CD4-positive, alpha-beta T cell treated with Interleukin-21 for 1 hour (primary cell): ENCODE results near the gene ICAM2.

ENCODE experiments used
- DNase-seq: peaks from one replicate; pipeline ENCODE4 v3.0.0-alpha.2; 2020

ICAM2 gene

GRCh38 chr17:63973930-63974593 lies 46.4 kb downstream of the ICAM2 start:
- no peak for DNase-seq

DNA sequence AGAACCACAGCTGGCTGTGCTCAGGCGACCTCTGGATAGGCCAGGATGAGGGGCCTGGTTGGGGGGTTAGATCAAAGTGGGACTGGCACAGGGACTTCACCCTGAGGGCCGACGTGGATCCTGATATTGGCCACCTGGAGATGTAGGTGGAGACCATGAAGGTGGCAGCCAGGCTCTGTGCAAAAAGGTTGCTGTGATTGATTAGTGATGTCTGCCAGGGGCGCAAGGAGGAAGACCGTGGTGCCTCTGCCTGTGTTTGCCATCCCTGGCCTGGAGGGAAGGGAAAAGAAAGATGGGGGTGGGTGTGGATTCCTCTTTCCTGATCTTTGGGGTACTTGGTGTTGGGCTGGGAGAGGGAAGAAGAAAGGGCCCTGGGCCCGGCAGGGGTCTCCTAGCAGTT lies 47.2 kb downstream of the ICAM2 start:
- DNase-seq: no peak

GRCh38 chr17:63972796-63973195 lies 47.6 kb downstream of the ICAM2 start, which contains the start of gene SCN4A:
Gene SCN4A (minus strand): TSS chr17:63972918. CDS start chr17:63972841, 77 bp downstream.
- no peak for DNase-seq

GRCh38 chr17:63969278-63969677 lies 51.2 kb downstream of the ICAM2 start:
- DNase-seq: no peak

DNA sequence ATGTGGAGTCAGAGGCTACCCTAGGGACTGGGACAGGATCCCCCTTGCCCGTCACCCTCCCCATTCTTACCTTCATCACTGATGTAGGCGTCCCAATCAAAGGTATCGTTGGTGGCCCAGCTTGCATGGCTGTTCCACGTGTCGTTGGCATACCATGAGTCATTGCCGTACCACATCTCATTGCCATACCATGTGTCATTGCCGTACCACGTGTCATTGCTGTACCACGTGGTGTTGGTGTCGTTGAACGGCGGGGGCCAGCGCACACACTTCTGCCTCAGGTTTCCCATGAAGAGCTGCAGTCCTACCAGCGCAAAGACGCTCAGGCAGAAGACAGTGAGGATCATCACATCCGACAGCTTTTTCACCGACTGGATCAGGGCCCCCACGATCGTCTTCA lies 52.5 kb downstream of the ICAM2 start:
- no peak for DNase-seq

DNA sequence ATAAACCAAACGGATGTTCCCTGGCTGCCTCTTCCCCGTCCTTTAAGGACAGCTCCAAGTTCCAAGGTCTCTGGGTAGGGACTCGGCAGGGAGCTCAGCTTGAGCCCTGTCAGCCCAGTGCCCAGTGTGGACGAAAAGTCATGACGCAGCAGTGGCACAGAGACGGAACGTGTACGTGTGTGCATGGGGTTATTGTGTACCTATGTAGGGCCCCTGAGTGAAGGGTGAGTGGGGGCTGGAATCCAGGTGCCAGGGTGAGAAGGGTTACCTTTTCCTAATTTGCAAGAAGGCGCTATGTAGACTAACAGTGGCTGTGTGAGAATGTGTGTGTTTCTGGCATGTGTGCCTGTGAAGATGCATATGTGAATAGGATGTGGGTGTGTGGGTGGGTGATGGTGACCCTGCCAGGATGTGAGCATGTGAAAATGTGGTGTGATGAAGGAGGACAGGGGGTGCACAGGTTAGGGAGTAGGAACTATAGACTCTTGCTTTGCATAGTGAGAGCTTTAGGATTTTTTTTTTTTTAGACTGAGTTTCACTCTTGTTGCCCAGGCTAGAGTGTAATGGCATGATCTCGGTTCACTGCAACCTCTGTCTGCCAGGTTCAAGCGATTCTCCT lies 53.7 kb downstream of the ICAM2 start:
- peak; percentile 36 for DNase-seq

DNA sequence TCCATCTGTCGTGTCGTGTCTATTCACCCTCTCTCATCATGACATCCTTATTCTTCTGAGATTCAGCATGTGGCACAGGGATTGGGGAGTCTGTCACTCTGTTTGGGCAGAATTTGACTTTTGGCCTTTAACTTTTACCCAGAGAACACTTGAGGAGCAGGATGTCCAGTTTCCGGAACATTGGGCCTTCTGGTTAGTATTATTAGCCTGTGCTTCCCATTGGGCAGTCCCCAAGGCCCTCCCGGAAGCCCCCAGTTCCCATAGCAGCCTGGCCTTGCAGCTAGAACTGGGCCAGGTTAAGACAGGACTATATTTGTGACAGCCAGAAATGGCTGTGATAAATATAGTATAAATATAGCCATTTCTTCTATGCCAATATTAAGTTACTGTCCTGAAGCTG lies 57.3 kb downstream of the ICAM2 start:
- DNase-seq: no peak

DNA sequence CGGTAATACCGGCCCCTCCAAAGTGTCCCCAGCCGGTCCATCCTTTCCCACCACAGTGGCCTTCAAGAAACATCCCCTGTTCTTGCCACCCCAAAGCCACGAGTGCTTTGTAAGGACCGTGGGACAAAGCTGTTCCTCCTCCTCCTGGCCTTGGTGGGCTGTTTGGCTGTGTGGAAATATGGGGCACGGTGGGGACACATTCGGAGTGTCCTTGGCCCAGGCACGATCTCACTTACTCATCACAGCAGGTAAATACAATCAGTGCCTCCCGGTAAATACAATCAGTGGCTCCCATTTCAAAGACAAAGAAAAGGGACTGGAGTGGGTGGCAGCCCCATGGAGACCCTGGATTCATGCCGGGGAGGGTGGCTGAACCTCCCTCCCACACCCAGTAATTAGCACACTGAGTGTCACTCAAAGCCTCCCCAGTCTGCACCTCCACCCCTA lies 58.1 kb downstream of the ICAM2 start:
- no peak for DNase-seq

GRCh38 chr17:63961355-63962212 lies 58.8 kb downstream of the ICAM2 start:
- peak; percentile 49 for DNase-seq

GRCh38 chr17:63960430-63960829 lies 60.0 kb downstream of the ICAM2 start:
- DNase-seq: no peak

- DNase-seq: no peak
Measured at GRCh38 chr17:63960006-63960405, 60.4 kb downstream of the ICAM2 start.

DNA sequence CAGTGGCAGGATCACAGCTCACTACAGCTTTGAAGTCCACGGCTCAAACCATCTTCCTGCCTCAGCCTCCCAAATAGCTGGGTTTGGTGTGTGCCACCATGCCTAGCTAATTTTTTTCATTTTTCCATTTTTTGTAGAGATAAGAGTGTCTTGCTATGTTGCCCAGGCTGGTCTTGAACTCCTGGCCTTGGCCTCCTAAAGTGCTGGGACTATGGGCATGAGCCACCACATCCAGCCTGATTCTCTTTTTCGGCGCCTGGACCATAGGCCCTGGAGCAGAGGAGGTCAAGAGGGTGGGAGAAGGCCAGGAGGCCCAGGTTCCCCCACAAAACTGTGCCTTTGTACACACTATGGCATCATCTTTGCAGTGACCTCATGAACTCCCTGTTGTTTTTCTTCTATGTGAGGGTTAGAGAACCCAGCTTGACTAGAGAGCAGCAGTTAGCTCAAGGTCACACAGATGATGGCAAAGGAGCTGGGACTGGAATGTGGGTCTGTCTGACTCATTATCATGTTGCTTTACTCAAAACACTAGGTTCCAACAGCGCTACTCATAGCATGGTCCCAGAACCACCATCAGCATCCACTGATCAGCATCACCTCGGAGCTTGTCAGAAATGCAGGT lies 64.0 kb downstream of the ICAM2 start:
- no peak for DNase-seq

DNA sequence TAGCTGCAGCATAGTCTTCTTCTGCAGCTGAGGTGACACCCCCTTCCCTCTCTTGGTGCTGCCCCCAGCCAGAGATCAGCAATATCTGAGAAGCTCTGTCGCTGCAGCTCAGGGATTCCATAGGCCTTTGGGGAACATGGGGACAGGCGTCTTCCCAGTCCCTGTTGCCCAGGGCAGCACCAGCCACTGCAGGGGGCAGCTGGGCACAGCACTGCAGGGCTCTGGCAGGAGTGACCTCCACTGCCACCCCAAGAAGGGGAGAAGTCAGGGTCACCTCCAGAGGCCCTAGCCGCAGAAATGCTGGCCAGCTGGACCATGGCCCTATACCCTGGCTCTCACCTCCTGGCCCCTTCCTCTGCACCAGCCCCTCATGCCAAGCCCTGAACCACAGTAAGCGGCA lies 64.6 kb downstream of the ICAM2 start:
- no peak for DNase-seq

- no peak for DNase-seq
Measured at GRCh38 chr17:63955232-63955631, 65.2 kb downstream of the ICAM2 start.

DNA sequence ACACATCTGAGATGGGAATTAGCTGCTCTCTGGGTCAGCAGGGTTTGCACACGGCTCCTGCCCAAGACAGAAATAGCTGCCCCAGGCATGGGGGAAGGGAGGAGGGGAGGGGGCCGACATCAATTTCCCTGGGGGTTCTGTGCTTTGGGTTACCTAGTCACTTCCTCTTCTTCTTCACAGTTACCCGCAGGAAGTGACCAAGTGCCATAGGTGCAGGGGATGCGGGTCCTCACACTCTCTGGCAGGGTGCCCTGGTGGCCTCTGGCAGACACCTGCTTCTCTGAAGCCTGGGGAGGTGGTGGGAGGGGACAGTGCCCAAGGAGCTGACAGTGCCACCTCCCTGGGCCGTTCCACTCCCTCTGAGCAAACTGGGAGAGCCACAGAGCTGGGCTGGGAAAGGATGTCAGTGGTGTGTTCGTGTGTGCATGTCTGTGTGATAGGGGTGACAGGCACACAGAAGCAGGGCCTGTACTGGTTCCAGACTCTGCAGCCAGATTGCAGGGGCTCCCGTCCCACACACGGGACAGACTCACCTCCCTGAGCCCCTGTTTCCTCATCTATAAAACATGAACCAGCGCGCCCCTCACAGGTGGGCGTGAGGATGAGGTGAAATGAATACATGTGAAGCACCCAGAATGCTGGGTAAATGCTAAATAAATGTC lies 65.9 kb downstream of the ICAM2 start:
- peak; percentile 49 for DNase-seq
